HFF-Myc (cell line): ENCODE data around the gene VCAM1.

Experiments
- DNase-seq: peaks from one replicate; pipeline ENCODE4 v3.0.0-alpha.2; 2011; ENCODE audit warnings: low read depth; ENCODE audit errors: extremely low read depth
- H3K4me3 ChIP-seq: replicated peaks from 2 replicates; pipeline ENCODE4 v1.5.1; 2011; ENCODE audit warnings: low read depth, mild to moderate bottlenecking, control low read depth, low read length
- TF ChIP-seq, protein P1 (sequence below): IDR thresholded peaks from 2 replicates; pipeline ENCODE4 v1.5.1; 2012; ENCODE audit warnings: mild to moderate bottlenecking, low read depth, low read length, control low read depth; ENCODE audit errors: missing control alignments

The VCAM1 gene, protein sequence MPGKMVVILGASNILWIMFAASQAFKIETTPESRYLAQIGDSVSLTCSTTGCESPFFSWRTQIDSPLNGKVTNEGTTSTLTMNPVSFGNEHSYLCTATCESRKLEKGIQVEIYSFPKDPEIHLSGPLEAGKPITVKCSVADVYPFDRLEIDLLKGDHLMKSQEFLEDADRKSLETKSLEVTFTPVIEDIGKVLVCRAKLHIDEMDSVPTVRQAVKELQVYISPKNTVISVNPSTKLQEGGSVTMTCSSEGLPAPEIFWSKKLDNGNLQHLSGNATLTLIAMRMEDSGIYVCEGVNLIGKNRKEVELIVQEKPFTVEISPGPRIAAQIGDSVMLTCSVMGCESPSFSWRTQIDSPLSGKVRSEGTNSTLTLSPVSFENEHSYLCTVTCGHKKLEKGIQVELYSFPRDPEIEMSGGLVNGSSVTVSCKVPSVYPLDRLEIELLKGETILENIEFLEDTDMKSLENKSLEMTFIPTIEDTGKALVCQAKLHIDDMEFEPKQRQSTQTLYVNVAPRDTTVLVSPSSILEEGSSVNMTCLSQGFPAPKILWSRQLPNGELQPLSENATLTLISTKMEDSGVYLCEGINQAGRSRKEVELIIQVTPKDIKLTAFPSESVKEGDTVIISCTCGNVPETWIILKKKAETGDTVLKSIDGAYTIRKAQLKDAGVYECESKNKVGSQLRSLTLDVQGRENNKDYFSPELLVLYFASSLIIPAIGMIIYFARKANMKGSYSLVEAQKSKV

DNA sequence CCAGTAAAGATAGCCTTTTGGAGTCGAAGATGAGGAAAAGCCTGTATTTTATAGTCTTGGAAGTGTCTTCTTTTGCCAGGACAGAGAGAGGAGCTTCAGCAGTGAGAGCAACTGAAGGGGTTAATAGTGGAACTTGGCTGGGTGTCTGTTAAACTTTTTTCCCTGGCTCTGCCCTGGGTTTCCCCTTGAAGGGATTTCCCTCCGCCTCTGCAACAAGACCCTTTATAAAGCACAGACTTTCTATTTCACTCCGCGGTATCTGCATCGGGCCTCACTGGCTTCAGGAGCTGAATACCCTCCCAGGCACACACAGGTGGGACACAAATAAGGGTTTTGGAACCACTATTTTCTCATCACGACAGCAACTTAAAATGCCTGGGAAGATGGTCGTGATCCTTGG is at the start of gene VCAM1:
Gene VCAM1 (plus strand): TSS at position 253 of the 400 bp plus-strand sequence. CDS start 119 bp downstream, at position 372.
- TF ChIP-seq, protein P1, sequence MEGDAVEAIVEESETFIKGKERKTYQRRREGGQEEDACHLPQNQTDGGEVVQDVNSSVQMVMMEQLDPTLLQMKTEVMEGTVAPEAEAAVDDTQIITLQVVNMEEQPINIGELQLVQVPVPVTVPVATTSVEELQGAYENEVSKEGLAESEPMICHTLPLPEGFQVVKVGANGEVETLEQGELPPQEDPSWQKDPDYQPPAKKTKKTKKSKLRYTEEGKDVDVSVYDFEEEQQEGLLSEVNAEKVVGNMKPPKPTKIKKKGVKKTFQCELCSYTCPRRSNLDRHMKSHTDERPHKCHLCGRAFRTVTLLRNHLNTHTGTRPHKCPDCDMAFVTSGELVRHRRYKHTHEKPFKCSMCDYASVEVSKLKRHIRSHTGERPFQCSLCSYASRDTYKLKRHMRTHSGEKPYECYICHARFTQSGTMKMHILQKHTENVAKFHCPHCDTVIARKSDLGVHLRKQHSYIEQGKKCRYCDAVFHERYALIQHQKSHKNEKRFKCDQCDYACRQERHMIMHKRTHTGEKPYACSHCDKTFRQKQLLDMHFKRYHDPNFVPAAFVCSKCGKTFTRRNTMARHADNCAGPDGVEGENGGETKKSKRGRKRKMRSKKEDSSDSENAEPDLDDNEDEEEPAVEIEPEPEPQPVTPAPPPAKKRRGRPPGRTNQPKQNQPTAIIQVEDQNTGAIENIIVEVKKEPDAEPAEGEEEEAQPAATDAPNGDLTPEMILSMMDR = no peak
- no peak within 1 kb of the TSS for H3K4me3 ChIP-seq
- DNase-seq = no peak

DNA sequence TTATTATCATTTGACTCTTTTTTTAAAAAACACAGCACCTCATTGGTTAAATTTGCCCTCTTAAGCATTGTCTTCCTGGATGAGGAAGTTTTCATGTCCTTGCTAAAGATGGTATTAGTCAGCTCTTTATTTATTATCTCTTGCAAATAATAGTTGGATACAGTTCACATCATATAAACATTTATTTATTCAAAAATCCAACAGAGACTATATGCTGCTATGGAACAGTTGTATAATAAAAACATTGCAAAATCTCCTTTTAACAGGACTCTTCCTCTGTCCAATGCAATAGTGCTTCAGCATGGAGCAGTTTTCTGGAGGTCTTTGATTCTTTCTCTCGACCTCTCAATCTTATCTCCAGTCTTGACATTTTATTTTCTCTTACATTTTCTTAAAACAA is 49.5 kb upstream of the VCAM1 start:
- TF ChIP-seq, protein P1 = no peak
- H3K4me3 ChIP-seq = no peak overlapping the region
- no peak for DNase-seq

DNA sequence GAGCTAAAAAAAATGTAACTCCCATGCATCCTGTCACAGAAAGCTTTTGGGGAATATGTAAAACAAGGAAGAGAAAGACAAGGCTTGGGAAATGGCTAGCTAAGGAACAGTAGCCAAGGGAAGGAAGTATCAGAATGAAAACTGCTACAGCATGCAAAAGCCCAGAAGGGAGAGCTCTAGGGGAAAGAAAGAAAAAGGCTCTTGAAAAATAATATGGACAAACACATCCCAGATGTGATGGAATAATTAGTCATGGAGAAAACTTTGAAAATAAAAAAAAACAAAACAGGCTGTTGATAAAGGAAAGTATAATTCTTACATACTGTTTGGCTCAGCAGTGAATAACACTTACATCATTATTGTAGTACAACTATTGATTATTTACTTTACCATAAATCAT is 47.9 kb upstream of the VCAM1 start:
- no peak overlapping the region for H3K4me3 ChIP-seq
- DNase-seq = no peak
- TF ChIP-seq, protein P1 = no peak

DNA sequence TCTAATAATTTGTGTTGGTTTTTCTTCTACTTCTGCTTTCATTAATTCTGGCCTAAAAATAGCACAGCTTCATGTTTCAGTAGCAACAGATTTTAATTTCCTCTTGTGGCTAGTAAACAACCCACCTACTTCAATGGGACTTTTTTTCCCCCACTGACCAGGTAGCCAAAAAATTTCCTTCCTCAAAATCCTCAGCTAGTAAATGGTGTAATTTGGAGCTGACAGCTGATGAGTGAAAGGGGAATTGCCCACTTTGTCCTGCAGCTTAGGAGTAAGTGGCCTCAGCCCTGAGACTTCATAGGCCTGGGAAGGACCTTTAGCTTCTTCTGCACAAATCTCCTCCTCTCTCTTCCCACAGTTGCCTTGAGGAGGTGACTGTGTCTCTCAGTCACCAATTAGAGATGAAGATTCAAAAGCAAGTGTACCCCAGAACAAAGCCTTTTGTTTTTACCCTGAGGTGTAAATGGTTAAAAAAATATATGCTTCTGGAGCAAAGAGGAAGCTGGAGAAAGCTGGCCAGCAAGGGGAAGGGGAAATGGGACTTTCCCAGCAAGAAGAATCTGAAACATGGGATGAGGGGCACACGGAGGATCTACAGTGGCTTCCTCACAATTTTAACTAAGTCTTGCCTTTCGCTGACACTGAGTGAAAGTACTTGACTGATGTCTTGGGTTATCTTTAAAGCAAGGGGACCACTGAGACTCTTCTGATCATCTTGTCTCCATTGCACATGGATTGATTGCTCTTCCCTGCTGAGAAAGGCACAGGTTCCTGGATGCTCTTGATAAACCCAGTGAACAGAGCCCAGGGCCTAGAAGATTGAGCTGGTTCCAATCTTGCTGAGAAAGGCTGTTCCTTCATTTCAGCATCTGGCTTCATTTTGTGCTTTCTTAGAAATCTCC is 35.8 kb upstream of the VCAM1 start:
- no peak overlapping the region for H3K4me3 ChIP-seq
- TF ChIP-seq, protein P1 = no peak
- no peak for DNase-seq

DNA sequence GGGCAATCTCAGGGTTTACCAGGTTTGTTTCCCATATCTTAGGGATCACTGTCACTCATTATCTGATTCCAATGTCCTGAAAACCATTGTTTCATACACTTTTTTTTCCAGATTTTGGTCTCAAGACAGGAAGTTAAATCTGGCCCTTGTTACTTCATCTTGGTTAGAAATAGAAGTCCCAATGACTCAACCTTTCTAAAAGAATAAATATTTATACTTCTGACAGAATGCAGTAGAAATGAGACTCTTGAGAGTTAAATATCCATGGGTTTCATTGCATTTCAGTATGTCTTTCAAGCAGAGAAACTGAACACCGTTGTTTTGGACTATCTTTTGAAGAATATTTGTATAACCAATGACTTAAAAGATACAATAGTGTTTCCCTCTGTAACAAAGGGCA is 19.8 kb upstream of the VCAM1 start:
- no peak overlapping the region for H3K4me3 ChIP-seq
- TF ChIP-seq, protein P1 = no peak
- no peak for DNase-seq

DNA sequence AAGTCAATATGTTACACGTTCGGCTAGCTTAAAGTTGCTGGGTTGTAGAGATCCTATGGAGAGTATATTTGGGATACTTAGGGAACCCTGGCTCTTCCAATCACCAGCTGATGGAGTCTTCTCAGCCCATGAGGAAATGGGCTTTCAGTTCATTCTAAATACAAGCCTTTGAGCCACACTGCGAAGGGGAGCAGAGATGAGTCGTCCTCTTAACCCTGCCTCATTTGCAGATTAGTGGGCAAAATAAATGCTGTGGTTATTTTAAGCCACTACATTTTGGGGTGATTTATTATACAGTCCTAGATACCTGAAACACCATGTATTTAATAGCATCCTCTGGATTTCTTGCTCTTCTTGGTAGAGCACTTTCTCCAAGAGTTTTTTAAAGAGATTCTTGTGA is 19.0 kb upstream of the VCAM1 start:
- no peak for DNase-seq
- H3K4me3 ChIP-seq = no peak overlapping the region
- TF ChIP-seq, protein P1 = no peak
